Right hindlimb (tissue), 1 donor: ENCODE measurements around the gene HNRNPF.
A peak's percentile ranks its signal among the peaks of the same experiment; 100 is the strongest.

ENCODE experiments used
- DNase-seq: peaks from one replicate; pipeline ENCODE4 v3.0.0-alpha.2; 2018

Gene HNRNPF

GRCh38 chr10:43374194-43374593 lies 34.8 kb downstream of the HNRNPF start:
- DNase-seq, result no peak

- no peak for DNase-seq
These were observed 35.5 kb downstream of the HNRNPF start for GRCh38 chr10:43373461-43373860.

GRCh38 chr10:43372765-43373361 lies 36.1 kb downstream of the HNRNPF start:
- no peak for DNase-seq

GRCh38 chr10:43371418-43371817 lies 37.6 kb downstream of the HNRNPF start, which contains the start of gene FXYD4:
Gene FXYD4 (plus strand): TSS chr10:43371636. CDS start chr10:43373747, 2,111 bp downstream.
- DNase-seq, result no peak

GRCh38 chr10:43370671-43371215 lies 38.2 kb downstream of the HNRNPF start:
- no peak for DNase-seq

GRCh38 chr10:43369921-43370320 lies 39.1 kb downstream of the HNRNPF start:
- no peak for DNase-seq

GRCh38 chr10:43365001-43365400 lies 44.0 kb downstream of the HNRNPF start:
- DNase-seq, result no peak

GRCh38 chr10:43362191-43362839 lies 46.7 kb downstream of the HNRNPF start:
- peak; percentile 95 for DNase-seq

GRCh38 chr10:43361547-43362190 lies 47.3 kb downstream of the HNRNPF start:
- no peak for DNase-seq

- DNase-seq, result no peak
These were observed 48.9 kb downstream of the HNRNPF start for GRCh38 chr10:43360086-43360485.

- DNase-seq, result no peak
These were observed 53.1 kb downstream of the HNRNPF start for GRCh38 chr10:43355749-43356371.

- no peak for DNase-seq
These were observed 54.1 kb downstream of the HNRNPF start for GRCh38 chr10:43354879-43355380.

GRCh38 chr10:43354330-43354635 lies 54.7 kb downstream of the HNRNPF start:
- no peak for DNase-seq

- no peak for DNase-seq
These were observed 55.3 kb downstream of the HNRNPF start for GRCh38 chr10:43353495-43354329.

- no peak for DNase-seq
These were observed 56.0 kb downstream of the HNRNPF start for GRCh38 chr10:43352951-43353350.

GRCh38 chr10:43351301-43351700 lies 57.7 kb downstream of the HNRNPF start:
- no peak for DNase-seq

GRCh38 chr10:43350686-43351085 lies 58.3 kb downstream of the HNRNPF start:
- DNase-seq, result no peak

- no peak for DNase-seq
These were observed 58.8 kb downstream of the HNRNPF start for GRCh38 chr10:43350156-43350555.

- peak; percentile 87 for DNase-seq
These were observed 60.3 kb downstream of the HNRNPF start for GRCh38 chr10:43348511-43349312.

GRCh38 chr10:43347997-43348396 lies 61.0 kb downstream of the HNRNPF start:
- DNase-seq, result no peak

- no peak for DNase-seq
These were observed 64.9 kb downstream of the HNRNPF start for GRCh38 chr10:43344051-43344450.

- no peak for DNase-seq
These were observed 65.9 kb downstream of the HNRNPF start for GRCh38 chr10:43343126-43343525.
